ENCODE results near the gene HAND2.

The HAND2 gene

GRCh38 chr4:173519111-173520101, 10.6 kb downstream of the HAND2 start:
- no peak for DNase-seq

DNA sequence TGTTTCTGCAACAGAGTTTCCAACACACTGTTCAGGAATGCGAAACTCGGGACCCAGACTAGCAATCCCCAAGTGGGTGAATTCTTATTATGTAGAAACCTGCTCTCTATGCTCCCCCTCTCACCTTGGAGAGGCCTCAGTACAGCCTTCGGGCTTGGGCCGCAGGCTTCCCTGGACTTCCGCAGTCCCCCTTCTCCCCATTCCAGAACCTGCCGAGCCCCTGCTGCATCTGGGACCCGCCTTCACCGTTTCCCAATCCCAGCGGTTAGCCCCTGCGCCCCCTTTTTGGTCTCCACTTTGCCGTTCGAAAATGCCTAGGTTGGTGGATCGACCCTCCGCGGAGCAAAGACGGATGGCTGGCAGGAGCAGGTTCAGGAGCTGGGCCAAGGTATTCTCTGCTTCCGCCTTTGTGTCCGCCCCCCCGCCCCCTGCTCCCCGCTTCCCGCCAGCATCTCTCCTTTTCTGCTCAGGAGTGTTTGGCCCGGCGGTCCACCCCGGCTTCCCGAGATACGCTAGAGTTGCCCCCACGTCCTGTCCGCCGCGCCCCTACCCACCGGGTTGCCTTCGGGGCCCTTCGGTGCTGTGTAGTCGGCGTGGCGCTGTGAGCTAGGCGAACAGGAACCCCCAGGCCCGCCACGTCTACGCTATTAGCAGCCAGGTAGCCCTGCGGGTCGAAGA, 11.5 kb downstream of the HAND2 start:
- no peak for DNase-seq

GRCh38 chr4:173517781-173518424, 12.1 kb downstream of the HAND2 start:
- no peak for DNase-seq

DNA sequence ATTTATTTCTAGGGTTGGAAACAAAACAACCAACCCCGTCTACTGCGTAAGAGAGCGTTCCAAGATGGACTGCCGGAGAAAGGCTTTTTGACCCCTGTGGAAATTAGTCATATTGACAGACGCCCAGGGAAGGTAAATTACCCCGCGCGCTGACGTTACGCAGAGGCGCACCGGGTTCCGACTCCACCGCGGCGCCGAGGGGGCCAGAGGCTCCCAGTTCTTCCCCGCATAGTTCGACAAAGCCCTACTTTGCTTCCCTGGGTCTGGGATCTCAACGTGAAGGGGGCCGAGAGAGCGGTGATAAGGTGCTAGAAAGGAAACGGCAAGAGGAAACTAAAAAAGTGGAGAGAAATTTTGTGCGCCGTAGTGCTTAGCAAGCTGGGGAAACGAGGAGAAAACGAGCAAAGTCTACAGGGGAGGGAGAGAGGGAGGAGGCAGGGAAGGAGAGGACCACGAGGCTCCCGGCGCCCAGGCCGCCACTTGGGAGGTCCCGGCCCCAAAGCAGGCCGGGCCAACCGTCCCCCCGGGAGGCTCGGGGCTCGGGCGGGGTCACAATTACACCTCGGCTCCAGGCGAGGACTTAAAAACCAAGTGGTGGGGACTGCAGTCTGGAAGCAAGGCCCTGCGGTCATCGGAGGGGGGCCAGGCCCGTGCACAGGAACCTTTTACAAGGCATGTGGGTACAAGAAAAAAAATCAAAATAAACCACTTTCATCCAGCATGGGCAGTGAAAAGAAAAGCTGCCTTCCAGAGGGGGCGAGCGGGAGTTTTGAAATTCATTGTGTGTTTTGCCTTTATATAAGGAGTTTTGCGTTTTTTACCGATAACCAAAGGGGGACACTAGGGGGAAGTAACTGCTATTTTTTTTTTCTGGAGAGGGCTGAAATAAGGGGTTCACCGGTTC, 13.2 kb downstream of the HAND2 start:
- no peak for DNase-seq

GRCh38 chr4:173515458-173515857, 14.6 kb downstream of the HAND2 start:
- no peak for DNase-seq

GRCh38 chr4:173514641-173515217, 15.3 kb downstream of the HAND2 start:
- no peak for DNase-seq

GRCh38 chr4:173513651-173514050, 16.4 kb downstream of the HAND2 start:
- DNase-seq, result no peak

DNA sequence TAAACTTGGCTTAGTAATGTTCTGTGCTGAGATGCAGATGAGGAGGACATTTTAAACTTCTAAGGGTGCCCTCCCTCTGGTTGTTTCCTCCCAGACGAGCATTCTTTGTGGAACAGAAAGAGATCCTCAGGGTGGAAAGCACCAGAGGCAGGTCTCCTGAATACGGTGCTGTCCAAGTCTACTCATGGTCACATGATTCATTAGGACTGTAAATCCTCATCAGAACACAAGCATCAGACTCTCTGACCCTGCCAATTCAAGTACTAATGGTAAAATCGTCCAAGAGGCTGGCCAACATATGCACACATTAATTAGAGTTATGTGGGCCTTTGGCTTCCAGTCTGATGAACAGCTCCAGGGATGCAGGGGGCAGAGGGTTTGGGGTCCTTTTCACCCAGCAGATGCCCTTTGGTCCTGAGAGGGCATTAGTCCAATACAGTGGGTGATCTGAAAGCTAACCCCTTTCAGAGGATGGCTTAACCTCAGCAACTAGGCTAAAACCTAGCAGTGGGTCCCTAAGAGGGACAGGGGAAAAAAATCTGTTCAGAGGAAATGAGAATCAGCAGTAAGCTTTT, 18.2 kb downstream of the HAND2 start:
- no peak for DNase-seq

DNA sequence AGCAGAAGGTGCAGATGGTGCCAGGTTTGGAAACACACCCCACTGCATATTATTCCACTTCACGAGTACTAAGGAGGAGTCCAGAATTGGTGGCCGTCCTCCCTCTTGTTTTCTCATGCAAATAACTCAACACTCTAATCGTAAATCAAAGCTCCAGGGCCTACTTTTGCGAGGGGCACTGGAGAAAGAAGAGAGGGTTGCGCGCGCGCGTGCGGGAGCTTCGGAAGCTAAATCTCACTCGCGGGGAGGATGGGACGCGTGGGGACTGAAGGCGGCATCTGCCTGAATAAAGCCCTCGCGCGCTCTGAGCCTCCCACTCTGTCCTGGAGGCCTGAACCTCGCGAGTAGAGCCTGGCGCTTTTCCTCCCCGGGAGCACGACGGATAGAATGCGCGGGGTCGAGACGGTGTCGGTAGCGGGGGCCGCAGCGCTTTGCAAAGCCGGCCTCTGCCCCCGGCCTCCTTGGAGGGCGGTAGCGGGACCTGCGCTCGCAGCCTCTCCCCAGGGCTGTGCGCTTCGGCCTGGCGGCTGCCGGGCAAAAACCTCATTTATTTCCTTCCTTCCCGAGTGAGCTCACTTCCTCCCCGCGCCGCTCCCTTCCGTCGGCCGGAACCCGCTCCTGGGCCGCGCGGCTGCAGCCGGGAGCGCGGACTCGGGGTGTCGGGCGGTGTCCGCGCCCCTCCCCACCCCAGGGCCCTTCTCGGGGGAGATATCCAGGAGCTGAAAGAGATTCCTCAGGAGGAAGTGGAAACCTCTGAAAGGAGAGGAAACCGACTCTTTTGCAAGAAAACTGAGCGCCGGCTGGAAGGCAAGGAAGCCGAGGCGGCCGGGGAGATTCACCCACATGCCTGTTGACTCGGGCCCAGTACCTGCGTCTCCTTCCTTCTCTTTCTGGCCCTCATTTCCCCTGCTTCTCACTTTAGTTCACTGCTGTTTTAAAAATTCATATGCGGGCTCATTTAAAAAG, 20.7 kb downstream of the HAND2 start:
- no peak for DNase-seq

DNA sequence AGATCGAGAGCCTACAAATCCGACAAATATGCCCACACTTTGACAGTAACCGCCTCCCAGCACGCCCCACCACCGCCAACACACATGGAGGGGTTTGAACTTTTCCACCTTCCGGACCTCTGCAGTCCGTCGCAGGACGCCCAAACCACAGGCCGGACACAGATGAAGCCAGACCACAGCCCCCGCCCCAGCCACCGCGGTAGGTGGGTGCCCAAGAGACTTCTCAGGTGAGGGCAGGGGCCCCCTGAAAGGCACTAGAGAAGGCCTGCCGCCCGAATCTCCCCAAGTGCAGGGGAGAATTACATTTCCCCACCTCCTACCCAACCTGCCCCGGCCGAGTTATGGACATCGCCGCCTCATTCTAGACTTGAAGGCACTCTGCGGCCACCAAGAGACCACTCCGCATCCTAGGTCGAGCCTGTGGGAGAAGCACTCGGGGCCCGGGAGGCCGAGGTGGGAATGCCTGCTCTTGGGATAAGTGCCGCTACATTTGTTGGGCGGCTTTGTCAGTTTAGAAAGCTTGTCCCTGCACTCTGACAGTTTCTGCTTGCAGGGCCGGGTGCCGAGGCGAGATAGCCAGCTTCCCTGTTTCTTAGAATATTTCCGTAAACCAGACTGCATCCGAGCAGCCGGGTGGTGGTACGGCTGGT, 21.5 kb downstream of the HAND2 start:
- DNase-seq, result no peak

DNA sequence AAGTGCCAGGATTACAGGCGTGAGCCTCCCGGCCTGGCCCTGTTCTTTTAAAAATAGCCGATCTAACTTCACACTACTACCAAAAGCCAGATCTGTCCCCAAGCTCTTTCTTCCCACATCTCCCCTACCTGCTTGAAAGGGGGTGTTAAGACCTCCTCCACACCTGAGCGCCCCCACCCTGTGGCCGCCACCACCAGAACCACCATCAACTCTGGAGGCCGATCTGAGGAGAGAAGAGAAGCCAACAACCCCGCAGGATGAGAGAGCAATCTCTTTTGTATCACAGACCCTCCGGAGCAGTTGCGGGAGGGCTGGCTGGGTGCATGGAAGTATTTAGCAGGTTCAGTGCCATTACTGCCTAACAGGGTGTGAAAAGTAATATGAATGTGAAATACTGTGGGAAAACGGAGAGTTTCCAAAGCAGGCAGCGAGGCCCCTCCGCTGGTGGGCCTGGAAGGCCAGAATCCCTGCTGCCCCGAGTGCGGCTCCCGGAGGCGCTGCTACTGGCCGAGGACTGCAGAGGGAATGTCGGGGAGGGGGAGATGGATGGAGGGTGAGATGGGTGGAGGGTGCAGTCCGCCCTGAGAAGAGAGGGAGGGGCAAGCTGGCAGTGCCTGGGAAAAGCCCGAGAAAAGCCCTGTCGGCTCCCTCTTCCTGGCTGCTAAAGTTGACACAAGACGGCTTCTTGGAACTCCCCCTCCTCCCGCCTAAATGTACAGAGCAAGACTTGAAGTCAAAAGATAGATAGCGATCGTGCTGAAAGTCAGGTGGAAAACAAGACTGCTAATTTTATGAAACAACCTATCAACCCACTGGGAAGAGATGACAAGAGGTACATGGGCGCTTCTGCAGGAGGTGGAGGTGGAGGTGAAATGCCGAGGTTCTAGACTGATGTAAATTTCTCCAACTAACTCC, 22.3 kb downstream of the HAND2 start:
- DNase-seq, result no peak

- DNase-seq, result no peak
Measured at GRCh38 chr4:173506597-173507211, 23.3 kb downstream of the HAND2 start.

DNA sequence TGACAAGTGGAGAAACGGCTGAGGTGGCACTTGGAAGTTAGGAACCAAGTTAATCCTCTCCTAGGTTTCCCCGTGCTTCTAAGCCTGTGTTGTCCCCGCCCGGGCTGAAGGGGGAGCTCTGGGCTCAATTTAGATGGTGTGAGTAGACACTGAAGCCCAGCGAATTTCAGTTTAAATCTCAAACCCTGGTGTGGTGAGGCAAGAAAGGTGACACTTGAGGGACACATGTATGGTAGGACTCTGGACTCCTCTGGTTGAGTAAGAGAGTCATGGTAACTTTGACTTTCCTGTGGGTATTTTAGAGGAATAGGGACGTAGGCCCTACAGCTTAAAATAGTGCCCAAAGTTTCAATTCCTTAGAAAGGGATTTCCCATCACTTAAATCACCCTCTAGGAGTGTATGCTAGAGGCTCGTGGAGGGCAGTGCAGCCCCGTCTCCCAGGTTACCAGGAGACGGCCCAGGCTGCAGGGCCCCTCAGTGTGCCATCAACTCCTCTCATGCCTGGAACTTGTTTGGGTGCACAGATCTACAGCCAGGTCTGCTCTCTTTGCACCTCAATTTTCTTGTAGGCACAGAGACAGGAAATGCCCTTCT, 24.0 kb downstream of the HAND2 start:
- DNase-seq, result peak; percentile 0 to 24

DNA sequence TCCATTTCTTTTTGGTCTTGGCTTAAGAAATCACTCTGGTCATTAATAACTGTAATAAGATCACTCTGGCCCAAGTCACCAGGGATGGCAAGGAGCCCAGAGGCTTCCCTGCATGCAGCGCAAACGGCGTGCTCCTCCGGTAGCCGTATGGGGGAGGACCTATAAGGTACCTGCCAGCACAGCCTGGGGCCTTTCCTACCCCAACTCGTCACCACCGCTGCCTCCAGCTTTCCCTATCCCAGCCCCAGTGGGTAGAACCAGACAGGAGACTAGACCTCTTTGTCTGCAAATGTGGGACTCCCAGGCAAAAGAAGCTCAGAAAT, 25.9 kb downstream of the HAND2 start:
- no peak for DNase-seq

DNA sequence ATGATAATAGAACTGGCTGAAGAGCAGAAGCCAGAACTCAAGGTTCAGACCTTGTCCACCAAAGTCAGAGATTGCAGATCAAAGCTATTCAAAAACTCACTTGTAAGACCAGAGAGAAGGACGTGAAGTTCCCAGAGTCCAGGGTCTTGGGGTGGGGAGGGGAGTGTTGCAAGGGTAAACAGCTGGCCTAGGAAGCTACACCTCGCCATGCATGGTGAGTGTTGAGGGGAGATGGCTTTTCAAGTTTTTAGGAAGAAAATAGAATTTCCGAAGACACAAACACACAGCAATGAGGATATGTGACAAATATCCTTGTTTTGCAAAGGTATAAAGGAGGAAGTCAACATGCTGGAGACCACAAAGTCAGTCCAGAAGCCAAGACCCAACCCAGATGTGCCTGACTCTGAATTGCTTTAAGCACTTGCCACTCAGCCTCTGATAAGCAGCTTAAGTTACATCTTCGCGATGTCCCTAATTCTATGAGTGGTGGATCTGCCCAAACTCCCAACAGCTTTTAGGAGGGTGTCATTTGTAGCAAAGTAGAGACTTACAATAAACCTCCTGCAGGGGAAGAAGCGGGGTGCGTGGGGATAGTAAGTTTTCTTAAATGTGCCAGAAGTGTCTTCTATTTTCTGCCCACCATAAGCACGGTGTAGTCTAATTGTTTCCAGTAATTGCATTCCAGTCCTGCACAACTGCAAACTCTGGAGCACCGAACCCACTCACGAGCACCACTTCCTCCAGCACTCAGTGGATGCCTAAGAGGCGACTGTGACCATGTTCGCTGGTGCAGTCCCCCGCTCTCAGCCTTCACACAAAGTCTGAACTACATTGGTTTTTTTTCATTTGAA, 26.5 kb downstream of the HAND2 start:
- DNase-seq, result no peak

- no peak for DNase-seq
Measured at GRCh38 chr4:173502282-173502681, 27.7 kb downstream of the HAND2 start.

GRCh38 chr4:173501592-173502150, 28.4 kb downstream of the HAND2 start:
- DNase-seq, result no peak
